HG02943 (cell line): Measurements from ENCODE around the gene CRB2.
"Not testable (repeated sequence)": the region's sequence is repeated elsewhere in the genome, so short reads cannot be mapped to it uniquely, and the experiment has no call there.

Experiments used
- ATAC-seq: cut with Tn5 transposase; IDR thresholded peaks from one replicate; pipeline ENCODE4 v1.9.1; 2021; ENCODE audit warnings: mild to moderate bottlenecking, low read depth, moderate library complexity; ENCODE audit not compliant: unreplicated experiment

The CRB2 gene

DNA sequence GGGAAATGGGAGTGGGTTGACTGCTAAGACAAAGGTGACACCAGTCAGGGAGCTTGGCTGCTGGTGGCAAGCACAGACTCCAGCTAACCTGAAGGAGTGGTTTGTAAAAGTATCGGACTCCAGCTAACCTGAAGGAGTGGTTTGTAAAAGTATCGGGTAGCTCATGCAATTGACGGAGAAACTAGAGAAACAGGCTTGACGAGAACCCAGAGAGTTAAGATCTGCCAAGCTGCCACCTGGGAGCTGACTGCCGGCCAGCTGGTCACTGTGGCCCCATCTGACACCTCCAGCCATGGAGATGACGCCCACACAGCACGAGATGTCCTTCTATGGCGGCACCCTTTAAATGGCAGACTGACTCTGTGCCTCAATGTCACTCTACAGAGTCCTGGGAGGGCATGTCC lies 28.3 kb upstream of the CRB2 start:
- no peak for ATAC-seq

DNA sequence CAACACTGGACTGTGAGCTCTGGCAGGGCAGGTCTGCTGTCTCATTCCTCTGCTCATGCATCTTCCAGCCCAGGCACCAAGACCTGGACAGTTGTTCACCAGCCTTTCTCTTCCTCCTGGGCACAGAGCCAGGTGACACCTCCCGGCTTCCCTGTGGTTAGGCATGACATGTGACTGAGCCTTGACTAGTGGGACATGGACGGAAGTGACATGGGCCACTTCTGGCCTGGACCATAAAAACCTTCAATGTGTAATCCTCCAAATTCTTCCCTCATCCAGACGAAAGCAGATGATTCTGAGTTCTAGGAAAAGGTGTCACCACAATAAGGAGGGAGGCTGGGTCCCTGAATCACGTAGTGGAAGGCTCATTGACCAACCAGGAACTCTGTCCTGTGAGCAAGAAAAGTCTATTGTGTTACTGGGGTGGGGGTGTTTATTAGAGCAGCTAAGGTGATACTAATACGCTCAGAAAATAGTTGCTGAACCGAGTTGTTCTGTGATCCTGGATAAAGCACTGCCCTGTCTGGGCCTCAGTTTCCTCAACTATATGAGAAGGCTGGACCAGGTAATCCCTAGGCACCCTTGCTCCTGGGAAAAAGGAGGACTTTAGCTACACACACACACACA lies 26.6 kb upstream of the CRB2 start:
- ATAC-seq = no peak

DNA sequence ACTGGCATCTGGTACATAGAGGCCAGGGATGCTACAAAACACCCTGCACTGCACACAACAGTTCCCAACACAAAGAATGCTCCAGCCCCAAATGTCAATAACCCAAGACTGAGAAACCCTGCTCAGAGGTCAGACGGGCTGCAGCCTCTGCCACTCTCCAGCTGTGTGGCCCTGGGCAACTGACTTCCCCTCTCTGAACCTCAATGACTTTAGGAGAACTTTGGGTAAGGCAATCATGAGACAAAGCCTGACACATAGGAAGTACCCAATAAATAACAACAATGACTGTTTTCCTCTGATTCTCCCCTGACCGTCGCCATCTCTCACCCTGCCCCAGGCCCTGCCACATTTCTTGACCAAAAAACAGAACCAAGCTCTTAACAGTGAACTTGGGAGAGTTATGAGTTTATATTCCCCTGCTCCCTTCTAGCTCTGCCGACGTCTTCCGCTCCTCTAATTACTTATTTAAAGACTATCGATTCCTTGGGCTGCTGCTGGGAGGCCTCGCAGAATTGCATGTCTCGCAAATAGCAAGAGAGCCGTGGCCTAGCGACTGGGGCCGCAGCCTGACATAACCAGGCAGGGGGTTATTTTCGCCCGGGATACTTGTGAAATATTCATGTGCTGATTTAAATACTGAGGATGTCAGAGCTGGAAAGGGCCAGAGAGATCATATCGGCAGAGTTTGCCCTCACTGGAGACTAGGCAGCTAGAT lies 24.5 kb upstream of the CRB2 start:
- ATAC-seq = no peak

DNA sequence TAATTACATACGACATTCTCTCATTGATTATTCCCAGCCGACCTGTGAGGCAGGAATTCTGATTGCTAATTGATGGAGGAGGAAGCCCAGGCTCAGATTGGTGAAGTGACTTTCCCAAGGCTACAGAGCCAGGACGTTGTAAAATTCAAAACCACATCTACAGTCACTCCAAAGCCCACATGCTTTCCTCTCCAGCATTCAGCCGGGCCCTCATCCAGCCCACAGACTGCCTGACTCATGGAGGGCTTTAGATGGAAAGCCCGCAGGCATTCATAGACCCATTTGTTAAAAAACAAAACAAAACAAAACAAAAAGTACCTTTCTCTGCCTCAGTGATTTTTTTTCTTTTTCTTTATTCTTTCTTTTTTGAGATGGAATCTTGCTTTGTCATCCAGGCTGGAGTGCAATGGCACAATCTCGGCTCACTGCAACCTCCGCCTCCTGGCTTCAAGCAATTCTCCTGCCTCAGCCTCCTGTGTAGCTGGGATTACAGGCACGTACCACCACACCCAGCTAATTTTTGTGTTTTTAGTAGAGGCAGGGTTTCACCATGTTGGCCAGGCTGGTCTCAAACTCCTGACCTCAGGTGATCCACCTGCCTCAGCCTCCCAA lies 22.8 kb upstream of the CRB2 start:
- not testable (repeated sequence) for ATAC-seq

DNA sequence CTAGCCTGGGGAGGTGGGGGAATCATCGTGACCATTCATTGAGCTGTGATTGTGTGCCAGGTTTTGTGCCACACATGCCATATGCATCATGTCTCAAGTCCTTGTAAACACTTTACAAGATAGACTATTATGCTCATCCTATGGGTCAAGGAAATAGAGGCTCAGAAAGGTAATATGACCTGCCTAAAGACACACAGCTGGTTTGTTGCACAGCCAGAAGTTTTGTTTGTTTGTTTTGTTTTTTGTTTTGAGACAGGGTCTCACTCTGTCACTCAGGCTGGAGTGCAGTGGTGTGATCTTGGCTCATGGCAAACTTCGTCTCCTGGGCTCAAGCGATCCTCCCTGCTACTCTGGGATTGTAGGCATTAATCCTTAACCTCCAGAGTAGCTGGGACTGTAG lies 21.4 kb upstream of the CRB2 start:
- ATAC-seq = no peak

DNA sequence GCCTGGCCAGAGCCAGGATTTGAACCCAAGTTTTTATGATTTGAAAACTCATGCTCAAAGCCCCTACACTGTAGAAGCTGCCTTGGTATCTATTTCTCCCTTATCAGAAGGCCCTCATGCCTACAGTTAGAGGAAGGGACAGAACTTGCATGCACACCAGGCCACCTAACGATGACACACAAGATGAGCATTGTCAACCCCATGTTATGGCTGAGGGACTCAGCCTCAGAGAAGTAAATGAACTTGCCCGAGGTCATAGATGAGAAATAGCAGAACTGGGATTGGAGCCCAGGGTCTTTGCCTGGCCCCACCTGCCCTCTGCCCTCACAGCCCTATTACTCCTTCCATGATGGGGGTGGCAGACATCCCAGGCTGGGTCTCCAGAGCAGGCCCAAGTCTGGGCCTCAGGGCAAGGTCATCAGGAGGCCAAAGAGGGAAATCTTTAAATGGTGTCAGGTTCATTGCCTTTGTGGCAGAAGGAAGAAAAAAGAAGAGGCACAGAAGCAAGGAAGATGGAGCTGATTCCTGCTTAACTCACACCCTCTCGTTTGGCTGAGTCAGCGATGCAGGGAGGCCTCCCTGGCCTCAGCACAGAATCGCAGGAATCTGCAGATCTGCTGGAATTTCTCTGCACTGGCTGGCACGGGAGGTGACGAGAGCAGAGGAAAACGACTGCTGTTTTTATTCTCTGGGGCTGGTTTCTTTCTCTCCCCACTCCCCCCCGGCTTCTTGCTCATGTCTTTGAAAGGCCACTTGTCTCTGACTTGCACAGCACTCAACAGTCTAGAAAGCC lies 20.6 kb upstream of the CRB2 start:
- no peak for ATAC-seq

DNA sequence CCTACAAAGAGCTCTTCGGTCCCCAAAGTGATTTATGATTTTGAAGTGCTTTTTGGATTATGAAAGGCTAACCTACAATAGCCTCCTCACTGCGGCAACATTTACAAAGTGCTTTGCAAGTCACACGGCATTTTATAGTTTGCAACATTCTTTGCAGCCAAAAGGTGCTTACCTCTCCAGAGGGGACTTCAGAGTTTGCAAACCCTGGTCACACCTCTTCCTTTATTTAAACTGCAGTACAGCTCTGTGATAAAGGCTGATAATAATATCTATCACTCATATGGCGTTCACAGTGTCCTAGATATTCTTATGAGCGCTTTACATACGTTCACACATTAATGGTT lies 20.0 kb upstream of the CRB2 start:
- ATAC-seq = no peak

DNA sequence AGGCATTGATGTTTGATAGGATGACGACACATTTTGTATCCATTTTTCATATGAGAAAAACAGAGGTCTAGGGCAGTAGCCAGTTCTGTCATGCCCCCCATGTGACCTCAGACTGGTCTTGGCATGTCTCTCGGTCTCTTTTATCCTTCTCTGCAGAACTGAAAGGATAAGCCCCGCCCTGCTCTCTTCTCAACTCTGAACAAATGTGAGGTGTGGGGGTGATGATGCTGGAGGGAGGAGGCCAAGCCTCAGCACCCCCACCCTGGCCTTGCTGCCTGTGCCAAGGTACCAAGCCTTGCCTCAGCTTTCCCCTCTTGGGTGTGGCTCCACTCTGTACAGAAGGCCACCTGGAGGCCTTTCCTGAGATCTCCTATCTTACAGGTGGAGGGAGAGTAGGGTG lies 19.5 kb upstream of the CRB2 start:
- no peak for ATAC-seq

DNA sequence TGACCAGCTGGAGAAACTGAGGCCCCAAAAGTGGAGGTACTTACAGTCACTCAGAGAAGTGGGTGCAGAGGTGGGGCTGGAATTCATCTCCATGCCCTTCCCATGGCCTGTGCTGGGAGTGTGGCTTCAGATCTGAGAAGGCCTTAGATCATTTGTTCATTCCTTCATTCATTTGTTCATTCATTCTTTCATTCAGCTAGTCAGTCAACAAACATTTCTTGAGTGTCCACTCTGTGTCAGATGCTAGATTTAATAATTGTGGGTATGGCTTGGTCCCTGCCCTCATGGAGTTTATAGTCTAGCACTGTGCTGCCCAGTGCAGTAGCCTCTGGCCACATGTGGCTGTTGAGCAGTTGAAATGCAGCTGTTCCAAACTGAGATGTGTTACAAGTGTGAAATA lies 19.0 kb upstream of the CRB2 start:
- no peak for ATAC-seq

DNA sequence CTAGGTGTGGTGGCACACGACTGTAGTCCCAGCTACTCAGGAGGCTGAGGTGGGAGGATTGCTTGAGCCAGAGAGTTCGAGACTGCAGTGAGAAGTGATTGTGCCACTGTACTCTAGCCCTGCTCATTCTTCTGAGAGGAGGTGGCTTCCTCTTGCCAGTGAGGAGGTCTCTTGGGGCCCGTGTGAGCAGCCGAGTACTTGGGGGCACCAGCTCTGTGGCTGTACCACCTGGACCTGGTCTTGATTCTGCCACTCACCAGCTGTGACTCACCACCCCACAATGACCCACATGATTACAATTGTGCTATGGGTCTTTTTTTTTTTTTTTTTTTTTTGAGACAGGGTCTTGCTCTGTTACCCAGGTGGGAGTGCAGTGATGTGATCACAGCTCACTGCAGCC lies 18.0 kb upstream of the CRB2 start:
- no peak for ATAC-seq

DNA sequence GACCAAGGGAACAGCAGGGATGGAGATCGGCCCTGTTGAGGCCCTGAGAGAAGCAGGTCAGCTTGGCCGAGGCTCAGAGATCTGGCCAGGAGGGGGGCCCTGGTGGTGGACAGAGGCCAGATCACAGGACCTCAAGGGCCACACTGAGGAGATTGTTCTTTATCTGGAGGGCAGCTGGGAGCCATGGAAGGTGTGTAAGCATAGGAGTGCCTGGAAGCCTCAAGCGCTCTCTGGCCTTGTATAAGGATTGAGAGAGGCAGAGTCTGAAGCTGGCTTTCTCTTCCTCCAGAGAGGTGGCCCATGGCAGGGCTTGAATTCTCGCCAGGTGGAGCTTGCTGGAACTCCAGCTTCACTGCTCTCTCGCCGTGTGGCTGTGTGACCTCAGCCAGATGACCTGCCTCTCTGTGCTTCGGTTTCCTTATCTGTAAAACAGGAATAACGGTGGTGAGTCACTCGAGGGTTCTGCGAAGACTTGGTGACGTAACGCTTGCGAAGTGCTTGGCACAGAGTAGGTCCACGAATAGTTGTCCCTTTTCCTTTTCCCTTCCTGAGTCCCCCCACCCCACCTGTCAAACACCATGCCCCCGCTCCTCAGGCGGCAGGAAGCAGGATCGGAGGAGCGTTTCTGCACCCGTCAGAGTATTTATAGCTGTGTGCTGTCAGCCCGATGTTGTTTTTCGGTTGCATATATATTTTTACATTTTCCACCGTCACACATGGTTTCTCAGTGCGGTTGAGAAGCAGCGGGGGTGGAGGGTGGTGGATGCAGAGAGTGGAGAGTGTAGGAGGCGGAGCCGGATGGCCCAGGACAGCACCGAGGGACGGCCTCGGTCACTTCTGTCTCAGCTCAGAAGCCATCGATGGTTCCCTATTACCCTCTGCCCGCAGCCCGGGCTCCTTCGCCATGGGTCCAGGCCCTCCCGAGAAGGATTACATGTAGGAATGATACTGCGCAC lies 17.0 kb upstream of the CRB2 start:
- ATAC-seq = peak; percentile 64

DNA sequence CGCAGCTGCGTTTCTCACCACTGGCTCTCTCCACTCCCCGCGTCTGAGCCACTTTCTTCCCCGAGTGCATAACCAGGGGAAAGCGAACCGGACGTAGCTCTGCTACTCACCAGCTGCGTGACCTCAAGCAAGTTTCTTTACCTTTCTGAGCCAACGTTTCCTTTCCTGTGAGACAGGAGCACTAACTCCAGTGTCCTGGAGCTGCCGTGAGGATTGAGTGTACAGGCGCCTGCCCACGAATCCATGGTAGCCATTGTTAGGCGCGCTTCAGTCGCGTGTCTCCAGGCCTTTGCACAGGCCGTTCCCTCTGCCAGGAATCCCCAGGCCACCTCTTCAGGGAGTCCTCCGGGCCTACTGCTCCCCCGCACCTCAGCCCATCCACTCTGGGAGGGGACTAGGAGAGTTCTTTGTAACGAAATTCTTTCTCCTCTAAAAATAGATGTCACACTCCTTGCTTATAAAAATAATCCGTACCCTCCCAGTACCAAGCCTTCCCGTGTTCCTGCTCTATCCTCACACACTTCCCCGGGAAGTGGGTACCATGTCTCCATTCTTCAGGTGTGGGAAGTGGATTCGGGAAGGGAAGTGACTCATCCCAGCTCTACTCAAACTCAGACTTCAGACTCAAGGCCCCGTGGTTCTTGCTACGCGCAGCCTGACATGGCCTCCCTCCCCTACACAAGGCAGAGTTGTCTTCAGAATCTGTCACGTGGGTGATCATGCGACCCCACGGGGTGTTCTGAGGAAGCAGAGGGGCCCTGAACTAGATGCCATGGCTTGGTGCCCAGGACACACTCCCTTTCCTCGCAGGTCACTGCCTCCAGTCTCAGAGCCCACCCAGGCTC lies 16.1 kb upstream of the CRB2 start:
- peak; percentile 36 for ATAC-seq

DNA sequence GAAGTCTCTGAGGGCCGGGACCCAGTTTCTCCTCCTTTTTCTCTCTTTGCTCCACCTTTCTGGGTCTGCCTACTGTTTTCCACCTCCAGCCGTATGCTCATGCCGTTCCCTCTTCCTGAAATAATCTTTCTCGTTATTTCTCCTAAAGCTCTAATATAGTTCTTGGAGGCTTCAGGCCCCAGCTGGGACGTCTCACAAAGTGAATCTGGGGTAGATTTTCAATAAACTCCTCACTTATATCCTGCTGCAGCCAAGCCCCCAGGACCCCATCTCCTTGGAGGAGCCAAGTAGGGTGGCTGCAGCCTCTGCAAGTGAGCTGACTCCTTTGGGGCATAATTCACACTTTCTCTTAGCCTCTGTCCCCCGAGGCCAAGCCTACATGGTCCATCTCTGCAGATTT lies 14.2 kb upstream of the CRB2 start:
- no peak for ATAC-seq

DNA sequence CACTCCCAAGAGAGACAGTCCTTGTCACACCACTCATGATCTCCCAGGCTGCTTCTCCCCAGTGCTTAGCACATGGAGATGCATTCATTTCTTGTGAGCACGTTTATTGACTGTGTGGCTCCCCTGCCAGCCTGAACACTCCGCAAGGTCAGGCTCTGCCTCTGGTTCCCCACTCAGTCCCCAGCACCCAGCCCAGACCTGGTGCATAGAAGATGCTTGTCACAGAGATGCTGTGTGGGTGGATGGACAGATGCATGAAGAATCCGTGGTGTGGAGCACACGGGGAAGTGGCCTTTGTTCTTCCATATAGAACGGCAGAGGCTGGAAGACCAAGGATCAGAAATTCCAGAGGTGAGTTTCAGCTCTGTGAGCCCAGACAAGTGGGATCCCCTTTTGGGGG lies 13.8 kb upstream of the CRB2 start:
- ATAC-seq = no peak

DNA sequence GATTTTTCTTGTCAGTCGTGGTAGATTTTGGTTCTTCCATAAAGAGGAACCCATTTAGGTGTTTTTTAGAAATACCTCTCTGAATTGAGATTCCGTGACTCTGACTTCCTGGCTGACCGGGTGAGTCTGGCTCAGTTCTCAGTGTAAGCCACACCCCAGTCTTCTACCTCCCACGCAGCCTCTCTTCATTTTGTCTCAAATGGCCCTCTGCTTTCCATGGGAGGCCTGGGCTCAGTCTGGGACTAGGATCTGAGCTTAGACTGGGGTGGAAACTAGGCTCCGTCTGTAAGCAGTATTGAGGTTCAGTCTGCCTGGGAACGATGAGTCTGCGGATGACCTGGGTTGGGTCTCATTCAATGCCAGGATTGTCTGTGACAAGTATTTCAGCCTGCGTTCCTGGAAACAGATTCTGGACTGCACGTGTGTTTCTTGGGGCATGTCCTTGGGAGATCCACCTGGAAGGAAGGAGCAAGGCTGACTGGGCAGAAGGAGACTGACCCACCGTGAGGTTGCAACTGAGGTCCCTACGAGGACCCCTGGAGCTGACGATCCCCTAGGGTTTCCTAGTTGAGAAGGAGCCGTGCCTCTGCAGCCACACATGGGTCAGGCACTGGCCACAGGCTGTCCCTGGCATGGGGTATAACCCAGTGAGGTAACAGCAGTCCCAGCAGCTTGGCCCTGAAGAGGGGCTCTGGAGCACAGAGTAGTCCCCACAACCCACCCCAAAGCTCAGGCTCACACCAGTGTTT lies 12.4 kb upstream of the CRB2 start:
- no peak for ATAC-seq

DNA sequence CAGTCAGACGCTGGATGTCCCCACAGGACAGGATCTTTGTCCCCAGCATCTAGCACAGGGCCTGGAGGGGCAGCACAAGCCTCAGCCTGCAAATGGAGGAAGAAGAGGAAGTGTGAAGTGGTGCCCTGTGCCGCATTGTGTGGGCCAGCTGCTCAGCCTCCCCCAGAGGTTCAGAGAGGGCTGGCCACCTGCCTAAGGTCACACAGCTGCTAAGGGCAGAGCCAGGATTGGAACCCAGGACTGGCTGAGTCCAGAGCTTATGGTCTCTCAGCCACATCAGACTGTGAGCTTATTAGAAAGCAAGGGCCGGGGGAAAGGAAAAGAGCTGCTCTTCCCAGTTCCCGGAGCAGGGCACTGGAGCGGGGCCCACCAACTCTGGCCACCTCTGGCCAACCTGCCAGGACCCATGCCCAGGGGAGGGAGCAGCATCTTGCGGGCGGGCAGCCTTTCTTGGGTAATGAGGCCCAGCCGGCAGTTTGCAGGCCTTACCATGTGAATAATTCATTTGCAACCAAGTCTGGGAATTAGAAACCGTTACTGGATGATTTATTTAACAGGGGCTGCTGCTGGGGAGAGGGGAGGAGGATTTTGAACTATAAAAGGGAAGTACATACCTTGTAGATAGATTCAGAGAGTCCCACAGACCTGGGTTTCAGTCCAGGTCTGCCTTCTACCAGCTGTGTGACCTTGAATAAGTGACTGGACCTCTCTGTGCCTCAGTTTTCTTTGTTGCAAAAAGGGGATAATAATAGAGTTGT lies 11.6 kb upstream of the CRB2 start:
- no peak for ATAC-seq

DNA sequence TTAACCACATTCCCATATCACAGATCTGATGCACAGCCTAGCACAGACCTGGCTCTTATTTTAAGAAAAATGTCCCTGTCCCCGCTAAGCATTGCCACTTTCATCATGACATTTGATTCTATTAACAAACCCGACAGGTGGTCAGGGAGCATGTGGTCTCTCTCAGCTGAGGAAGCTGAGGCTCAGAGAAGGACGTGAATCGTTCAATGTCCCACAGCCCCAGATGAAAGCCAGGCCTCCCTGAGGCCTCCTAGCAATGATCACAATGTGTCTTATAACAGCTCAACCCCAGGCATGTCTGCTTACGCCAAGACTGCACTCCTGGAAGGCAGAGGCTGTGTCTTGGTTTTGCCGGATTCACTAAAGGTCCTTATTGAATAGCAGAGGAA lies 10.4 kb upstream of the CRB2 start:
- ATAC-seq = no peak

DNA sequence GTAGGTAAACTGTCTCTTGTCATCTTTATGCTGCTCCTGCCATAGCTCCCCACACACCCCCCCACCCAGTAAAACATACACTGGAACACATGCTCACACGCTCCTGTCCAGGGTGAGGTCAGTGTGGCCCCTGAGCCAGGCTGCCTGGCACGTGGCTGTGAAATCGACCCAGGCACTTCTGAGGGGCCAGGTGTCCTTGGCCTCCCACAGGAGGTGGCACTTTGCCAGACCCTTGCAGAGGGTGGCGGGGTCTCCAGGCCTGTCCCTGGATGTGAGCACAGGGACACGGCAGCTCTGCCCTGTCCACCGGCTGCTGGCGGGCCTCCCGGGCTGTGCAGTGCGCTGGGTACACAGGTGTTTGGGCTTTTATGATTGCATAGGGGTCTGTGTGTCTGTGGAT lies 10.0 kb upstream of the CRB2 start:
- no peak for ATAC-seq
